NCI-H128 (cell line): ENCODE measurements around the gene PDPN.
"Not testable (repeated sequence)": the region's sequence is repeated elsewhere in the genome, so short reads cannot be mapped to it uniquely, and the experiment has no call there.

ENCODE experiments used
- DNase-seq: peaks from one replicate; lab custom pipeline; 2025; ENCODE audit not compliant: unreplicated experiment; lab: John Stamatoyannopoulos, UW

Gene PDPN

GRCh38 chr1:13583595-13583965, at the start of gene PDPN:
Gene PDPN (plus strand): TSS chr1:13583832. CDS start chr1:13584034, 202 bp downstream.
- DNase-seq = no peak

- no peak for DNase-seq
Observed at GRCh38 chr1:13535227-13535626, 48.4 kb upstream of the PDPN start.

GRCh38 chr1:13536571-13536970, 47.1 kb upstream of the PDPN start:
- DNase-seq = no peak

GRCh38 chr1:13538832-13539231, 44.8 kb upstream of the PDPN start:
- DNase-seq = no peak

- no peak for DNase-seq
Observed at GRCh38 chr1:13539683-13540082, 43.9 kb upstream of the PDPN start.

- no peak for DNase-seq
Observed at GRCh38 chr1:13540866-13541265, 42.8 kb upstream of the PDPN start.

GRCh38 chr1:13541435-13542215, 42.0 kb upstream of the PDPN start:
- no peak for DNase-seq

GRCh38 chr1:13543451-13544220, 40.0 kb upstream of the PDPN start:
- no peak for DNase-seq

- DNase-seq = no peak
Observed at GRCh38 chr1:13544221-13544556, 39.4 kb upstream of the PDPN start.

GRCh38 chr1:13546791-13547190, 36.8 kb upstream of the PDPN start:
- no peak for DNase-seq

GRCh38 chr1:13548281-13548680, 35.4 kb upstream of the PDPN start:
- no peak for DNase-seq

GRCh38 chr1:13549021-13549420, 34.6 kb upstream of the PDPN start:
- DNase-seq = no peak

- DNase-seq = no peak
Observed at GRCh38 chr1:13549521-13549920, 34.1 kb upstream of the PDPN start.

GRCh38 chr1:13550663-13551062, 33.0 kb upstream of the PDPN start:
- no peak for DNase-seq

GRCh38 chr1:13554798-13555197, 28.8 kb upstream of the PDPN start:
- no peak for DNase-seq

- no peak for DNase-seq
Observed at GRCh38 chr1:13556224-13556764, 27.3 kb upstream of the PDPN start.

- DNase-seq = no peak
Observed at GRCh38 chr1:13560541-13560940, 23.1 kb upstream of the PDPN start.

- DNase-seq = not testable (repeated sequence)
Observed at GRCh38 chr1:13562981-13563380, 20.7 kb upstream of the PDPN start.

- DNase-seq = no peak
Observed at GRCh38 chr1:13564073-13564472, 19.6 kb upstream of the PDPN start.

GRCh38 chr1:13570435-13570834, 13.2 kb upstream of the PDPN start:
- not testable (repeated sequence) for DNase-seq

- no peak for DNase-seq
Observed at GRCh38 chr1:13570924-13571323, 12.7 kb upstream of the PDPN start.

- DNase-seq = no peak
Observed at GRCh38 chr1:13573586-13573985, 10.0 kb upstream of the PDPN start.
